D721Med (cell line): ENCODE measurements around the gene GIMAP5.

ENCODE experiments used
- DNase-seq: peaks from one replicate; pipeline ENCODE4 v3.0.0; 2011; ENCODE audit warnings: low spot score; ENCODE audit not compliant: insufficient read length
- FAIRE-seq: peaks from 2 replicates; lab custom pipeline; 2011; peaks lifted over from hg19 to GRCh38; lab: Jason Lieb, UNC
- TF ChIP-seq, protein P1 (sequence below): IDR thresholded peaks from 2 replicates; pipeline ENCODE4 v1.5.1; 2012; ENCODE audit warnings: mild to moderate bottlenecking, control low read depth; ENCODE audit not compliant: insufficient read depth; ENCODE audit errors: missing control alignments

GIMAP5 gene

GRCh38 chr7:150733482-150734095, 3.6 kb upstream of the GIMAP5 start:
- TF ChIP-seq, protein P1, sequence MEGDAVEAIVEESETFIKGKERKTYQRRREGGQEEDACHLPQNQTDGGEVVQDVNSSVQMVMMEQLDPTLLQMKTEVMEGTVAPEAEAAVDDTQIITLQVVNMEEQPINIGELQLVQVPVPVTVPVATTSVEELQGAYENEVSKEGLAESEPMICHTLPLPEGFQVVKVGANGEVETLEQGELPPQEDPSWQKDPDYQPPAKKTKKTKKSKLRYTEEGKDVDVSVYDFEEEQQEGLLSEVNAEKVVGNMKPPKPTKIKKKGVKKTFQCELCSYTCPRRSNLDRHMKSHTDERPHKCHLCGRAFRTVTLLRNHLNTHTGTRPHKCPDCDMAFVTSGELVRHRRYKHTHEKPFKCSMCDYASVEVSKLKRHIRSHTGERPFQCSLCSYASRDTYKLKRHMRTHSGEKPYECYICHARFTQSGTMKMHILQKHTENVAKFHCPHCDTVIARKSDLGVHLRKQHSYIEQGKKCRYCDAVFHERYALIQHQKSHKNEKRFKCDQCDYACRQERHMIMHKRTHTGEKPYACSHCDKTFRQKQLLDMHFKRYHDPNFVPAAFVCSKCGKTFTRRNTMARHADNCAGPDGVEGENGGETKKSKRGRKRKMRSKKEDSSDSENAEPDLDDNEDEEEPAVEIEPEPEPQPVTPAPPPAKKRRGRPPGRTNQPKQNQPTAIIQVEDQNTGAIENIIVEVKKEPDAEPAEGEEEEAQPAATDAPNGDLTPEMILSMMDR, result no peak
- no peak for FAIRE-seq
- no peak for DNase-seq

GRCh38 chr7:150734254-150734653, 3.0 kb upstream of the GIMAP5 start:
- DNase-seq (no peak), FAIRE-seq (no peak)
- TF ChIP-seq, protein P1, result no peak

DNA sequence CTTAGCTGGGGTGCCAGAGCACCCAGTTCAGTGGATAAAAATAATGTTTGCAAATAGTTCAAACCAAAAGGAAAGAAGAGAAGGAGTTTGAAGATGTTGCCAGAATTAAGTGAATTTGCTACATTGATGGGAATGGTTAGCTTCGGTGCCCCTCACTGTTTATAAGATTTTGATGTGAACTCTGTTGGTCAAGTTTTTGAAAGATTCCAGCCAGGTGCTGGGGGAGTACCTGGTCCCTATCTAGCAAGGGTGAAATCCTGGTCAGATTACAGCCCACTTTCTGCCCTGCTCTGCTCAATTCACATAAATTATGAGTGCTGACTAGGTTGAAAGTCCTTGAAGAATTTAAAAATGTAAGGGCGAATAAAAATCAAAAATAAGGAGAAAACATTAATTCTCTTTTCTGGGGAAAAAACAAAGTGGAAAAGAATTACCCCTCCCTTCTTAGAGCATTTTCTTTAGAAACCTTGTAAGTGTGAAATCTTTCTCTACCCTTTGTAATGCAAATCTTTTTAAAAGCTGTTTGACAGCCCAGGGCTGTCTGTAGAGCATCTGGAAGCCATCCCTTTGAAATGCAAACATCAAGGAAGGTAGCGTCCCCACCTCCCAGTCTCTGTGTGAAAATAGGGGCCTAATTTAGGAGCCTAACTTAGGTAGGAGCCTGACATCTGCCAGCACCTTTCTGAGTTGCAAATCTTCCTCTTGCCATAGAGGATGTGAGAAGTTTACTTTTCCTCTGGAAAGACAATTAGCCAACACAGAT, 1.4 kb upstream of the GIMAP5 start:
- DNase-seq, result no peak
- no peak for FAIRE-seq
- TF ChIP-seq, protein P1, result no peak

DNA sequence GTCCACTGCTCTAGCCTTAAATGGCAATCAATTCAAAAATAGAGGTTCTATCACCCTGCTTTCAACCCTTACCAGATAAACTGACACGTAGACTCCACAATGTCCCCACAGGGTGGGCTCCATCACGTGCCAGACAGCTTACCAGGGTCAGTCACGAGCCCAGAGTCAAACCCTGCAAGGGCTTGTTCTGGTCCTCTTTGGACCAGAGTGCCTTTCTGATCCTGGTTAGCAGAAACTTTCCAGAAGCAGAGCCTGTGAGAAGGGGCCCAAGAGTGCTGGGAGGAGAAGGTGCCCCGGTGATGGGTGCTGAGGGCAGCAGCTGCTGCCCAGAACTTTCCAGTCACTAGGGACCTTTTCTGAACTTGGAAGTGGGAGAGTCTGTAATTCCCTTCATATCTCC, 354 bp upstream of the GIMAP5 start:
- no peak for FAIRE-seq
- TF ChIP-seq, protein P1, result no peak
- no peak for DNase-seq

- FAIRE-seq (no peak), DNase-seq (no peak)
- TF ChIP-seq, protein P1, result no peak
Measured at GRCh38 chr7:150738092-150738491, 874 bp downstream of the GIMAP5 start.

GRCh38 chr7:150738591-150739001, 1.4 kb downstream of the GIMAP5 start:
- FAIRE-seq (no peak), DNase-seq (no peak)
- TF ChIP-seq, protein P1, result no peak

DNA sequence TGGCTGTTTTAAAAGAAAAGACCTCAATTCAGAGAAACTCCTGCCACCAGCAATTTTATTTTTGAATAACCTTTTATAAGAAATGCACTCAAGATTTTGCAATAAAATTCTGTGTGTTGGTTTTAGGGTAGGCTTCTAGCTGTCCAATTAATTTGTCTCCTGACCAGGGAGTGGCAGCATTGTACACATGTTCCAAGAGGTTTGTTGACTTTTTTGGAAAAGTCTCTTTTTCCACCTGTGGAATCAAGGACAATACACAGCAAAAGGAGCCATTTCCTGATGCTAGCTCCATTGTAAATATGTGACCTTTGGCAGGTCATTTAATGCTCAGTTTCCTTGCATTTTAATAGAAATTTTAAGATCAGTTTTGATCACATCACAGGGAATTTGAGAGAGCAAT, 1.8 kb downstream of the GIMAP5 start:
- FAIRE-seq (no peak), DNase-seq (no peak)
- TF ChIP-seq, protein P1, result peak; percentile 10
